Measurements from ENCODE around the gene UXS1. TPM values are rescaled to one million over a fixed set of nuclear protein-coding genes. Genes with fewer than 3 reads are reported as not detected.
"Not testable (repeated sequence)": the region's sequence is repeated elsewhere in the genome, so short reads cannot be mapped to it uniquely, and the experiment has no call there.

UXS1 gene
- total and polyA plus RNA-seq, 2 of the 8 experiments (the other 6 are each of a cell fraction or from before 2014, with no cell fraction given), result 44.5 to 63.4 TPM

- TF ChIP-seq E2F6 (IDR thresholded peaks at IDR 0.05), result no peak
- no peak for TF ChIP-seq CTBP2 (IDR thresholded peaks at IDR 0.05; ENCODE audit: borderline replicate concordance, insufficient read depth, insufficient read length, low read length)
- TF ChIP-seq POU5F1 (IDR thresholded peaks at IDR 0.05; ENCODE audit: low read depth, low read length), result no peak
- no peak for TF ChIP-seq FOSL1 (IDR thresholded peaks at IDR 0.05; ENCODE audit: insufficient read depth, low read depth, low read length)
- no peak for TF ChIP-seq EZH2 (IDR thresholded peaks at IDR 0.05; ENCODE audit: low read depth, low read length, severe bottlenecking)
- no peak for TF ChIP-seq TAF1 (IDR thresholded peaks at IDR 0.05; ENCODE audit: low read depth, low read length)
Observed at GRCh38 chr2:106219813-106220212, 25.7 kb upstream of the UXS1 start (continued).

DNA sequence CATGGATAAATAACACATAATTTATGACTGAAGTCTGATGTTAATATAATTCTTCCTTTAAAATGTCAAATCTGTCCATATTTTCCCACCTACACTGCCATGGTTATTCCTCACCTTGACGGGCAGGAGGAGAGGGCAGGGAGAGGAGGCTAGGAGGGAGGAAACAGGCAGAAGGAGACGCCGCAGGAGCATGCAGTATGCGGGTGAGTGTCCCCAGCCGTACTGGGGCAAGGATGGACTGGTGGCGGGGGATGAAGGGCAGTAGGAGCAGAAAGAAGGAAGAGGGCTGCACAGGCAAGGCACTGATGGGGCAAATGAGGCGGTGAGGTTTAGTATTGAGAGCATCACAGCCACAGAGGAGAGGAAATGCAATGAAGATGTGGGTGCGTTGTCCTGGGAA is 25.1 kb upstream of the UXS1 start:
- not testable (repeated sequence) for H2BK12ac ChIP-seq (ENCODE audit: low read depth, low read length); H4K5ac ChIP-seq (ENCODE audit: insufficient read length, low read depth, low read length); H3K23me2 ChIP-seq (ENCODE audit: low read depth, low read length); H2BK5ac ChIP-seq (ENCODE audit: low read depth, low read length); DNase-seq (ENCODE audit: low read depth in 1 of 2, low spot score in 2 of 2); H3K9ac ChIP-seq (replicated peaks in 1 of 4; ENCODE audit: extremely low read depth in 1 of 4, low read depth in 3 of 4, low read length in 3 of 4); H3K4me2 ChIP-seq (ENCODE audit: insufficient read depth in 1 of 2, low read depth in 2 of 2, low read length in 2 of 2); H3K27ac ChIP-seq (ENCODE audit: low read depth, low read length); H2BK120ac ChIP-seq (replicated peaks; ENCODE audit: low read depth, low read length); H3K56ac ChIP-seq (replicated peaks; ENCODE audit: insufficient read length, low read depth, low read length); H4K8ac ChIP-seq (ENCODE audit: extremely low read depth, insufficient read depth, low read length); H3K27me3 ChIP-seq (replicated peaks in 1 of 4; ENCODE audit: control insufficient read depth in 3 of 4, extremely low read depth in 1 of 4, insufficient read depth in 3 of 4, low read length in 3 of 4); FAIRE-seq; H3K4ac ChIP-seq (replicated peaks; ENCODE audit: insufficient read length, low read depth, low read length); H3K79me2 ChIP-seq (ENCODE audit: control insufficient read depth in 1 of 2, insufficient read depth in 2 of 2, low read length in 2 of 2); H4K20me1 ChIP-seq (replicated peaks in 1 of 2; ENCODE audit: control insufficient read depth in 1 of 2, insufficient read depth in 2 of 2, low read length in 2 of 2); H3K79me1 ChIP-seq (ENCODE audit: low read depth, low read length); H3K14ac ChIP-seq (ENCODE audit: insufficient read length); H2AK5ac ChIP-seq (ENCODE audit: low read depth, low read length); H3K9me3 ChIP-seq (ENCODE audit: insufficient read depth in 2 of 2, low read depth in 1 of 2, low read length in 1 of 2); H3K18ac ChIP-seq (ENCODE audit: extremely low read depth, low read length); H2BK20ac ChIP-seq (ENCODE audit: low read length); H3K36me3 ChIP-seq (ENCODE audit: control insufficient read depth in 2 of 4, insufficient read depth in 4 of 4, low read length in 3 of 4); H3K4me1 ChIP-seq (replicated peaks in 1 of 4; ENCODE audit: control insufficient read depth in 3 of 4, insufficient read depth in 4 of 4, low read length in 3 of 4); H4K91ac ChIP-seq (replicated peaks; ENCODE audit: insufficient read length, low read length); H3K4me3 ChIP-seq (ENCODE audit: extremely low read depth in 1 of 4, insufficient read depth in 2 of 4, low read depth in 3 of 4, low read length in 4 of 4); H2BK15ac ChIP-seq (ENCODE audit: low read length); H3K23ac ChIP-seq (ENCODE audit: insufficient read length)
- CTCF ChIA-PET (ENCODE audit: partially characterized antibody), result interaction anchor here (0.7 kb wide), 1 partner anchor 350 kb away, joined by 3 read pairs; no protein-coding TSS in a partner anchor
- peak overlapping the region; percentile 58; the same call in 1 of the 2 replicates for H2AFZ ChIP-seq (ENCODE audit: low read length)
- POLR2A ChIA-PET (ENCODE audit: partially characterized antibody), result interaction anchor here (1.3 kb wide), 1 partner anchor 108 kb away, joined by 3 read pairs; no protein-coding TSS in a partner anchor
- WGBS, 2 experiments (ENCODE audit: extremely low coverage in 1 of 2, insufficient coverage in 1 of 2, insufficient read length in 1 of 2, insufficient replicate concordance in 2 of 2, low coverage in 1 of 2, low lambda C conversion rate in 2 of 2, missing lambda C conversion rate in 1 of 2), result 92% methylated on average over 2 of the region's 8 CpGs; no CpG with 5 or more reads in 1 of the 2 experiments

Data from H1 (cell line).